GM12878 (cell line): ENCODE measurements around the gene KIF15. TPM values are rescaled to one million over a fixed set of nuclear protein-coding genes. Genes with fewer than 3 reads are reported as not detected.
A peak's percentile ranks its signal among the peaks of the same experiment; 100 is the strongest.

Experiments
- BMI1 ChIP-seq: fragments of 450-650 bp; IDR thresholded peaks from 2 replicates; pipeline ENCODE4 v1.6.1; 2016; ENCODE audit warnings: mild to moderate bottlenecking, moderate library complexity, borderline replicate concordance
- E2F8 ChIP-seq: fragments of 450-650 bp; IDR thresholded peaks from 2 replicates; pipeline ENCODE4 v1.6.1; 2018; ENCODE audit warnings: mild to moderate bottlenecking, low read depth, moderate library complexity; ENCODE audit not compliant: partially characterized antibody
- IRF5 ChIP-seq: fragments of 450-650 bp; IDR thresholded peaks from 2 replicates; pipeline ENCODE4 v1.6.1; 2017; ENCODE audit warnings: borderline replicate concordance
- LARP7 ChIP-seq: fragments of 450-650 bp; IDR thresholded peaks from 2 replicates; pipeline ENCODE4 v1.6.1; 2017; ENCODE audit warnings: mild to moderate bottlenecking
- MTA2 ChIP-seq: fragments of 450-650 bp; IDR thresholded peaks from 2 replicates; pipeline ENCODE4 v1.6.1; 2016; ENCODE audit warnings: low read depth, mild to moderate bottlenecking, moderate library complexity
- MYB ChIP-seq: fragments of 150-350 bp; IDR thresholded peaks from 2 replicates; pipeline ENCODE4 v1.6.1; 2014; ENCODE audit warnings: mild to moderate bottlenecking, low read depth, low read length, borderline replicate concordance
- NR2F1 ChIP-seq: fragments of 450-650 bp; conservative IDR thresholded peaks from 2 replicates; pipeline ENCODE4 v1.6.1; 2017; ENCODE audit warnings: mild to moderate bottlenecking
- PML ChIP-seq: IDR thresholded peaks from 2 replicates; pipeline ENCODE4 v1.6.1; 2012; ENCODE audit warnings: low read length, inconsistent platforms
- RAD21 ChIP-seq: IDR thresholded peaks from 2 replicates; pipeline ENCODE4 v1.6.1; 2011; ENCODE audit warnings: mild to moderate bottlenecking, low read depth, low read length, moderate library complexity; ENCODE audit not compliant: insufficient read depth
- RAD51 ChIP-seq: fragments of 450-650 bp; IDR thresholded peaks from 2 replicates; pipeline ENCODE4 v1.6.1; 2016; ENCODE audit warnings: moderate library complexity, mild to moderate bottlenecking, inconsistent platforms
- RB1 ChIP-seq: fragments of 450-650 bp; formaldehyde crosslinking; IDR thresholded peaks from 2 replicates; pipeline ENCODE4 v1.6.1; 2017; ENCODE audit warnings: mild to moderate bottlenecking, borderline replicate concordance
- RUNX3 ChIP-seq: IDR thresholded peaks from 2 replicates; pipeline ENCODE4 v1.6.1; 2012; ENCODE audit warnings: low read length, inconsistent platforms
- SMC3 ChIP-seq: IDR thresholded peaks from 2 replicates; pipeline ENCODE4 v1.6.1; 2011; ENCODE audit warnings: low read length, improper control_type of control experiment, borderline replicate concordance
- SPI1 ChIP-seq: IDR thresholded peaks from 2 replicates; pipeline ENCODE4 v1.6.1; 2011; ENCODE audit warnings: low read depth, mild to moderate bottlenecking, low read length, moderate library complexity, borderline replicate concordance; ENCODE audit not compliant: insufficient read depth
- STAT3 ChIP-seq: IDR thresholded peaks from 2 replicates; pipeline ENCODE4 v1.6.1; 2011; ENCODE audit warnings: low read depth, low read length, improper control_type of control experiment
- TAF1 ChIP-seq: IDR thresholded peaks from 2 replicates; pipeline ENCODE4 v1.6.1; 2011; ENCODE audit warnings: mild to moderate bottlenecking, low read depth, low read length, borderline replicate concordance
- ZBTB4 ChIP-seq: fragments of 450-650 bp; formaldehyde crosslinking; IDR thresholded peaks from 2 replicates; pipeline ENCODE4 v1.4.0; 2022; ENCODE audit warnings: mild to moderate bottlenecking, moderate library complexity
- ZBTB40 ChIP-seq: fragments of 450-650 bp; IDR thresholded peaks from 2 replicates; pipeline ENCODE4 v1.6.1; 2016; ENCODE audit warnings: mild to moderate bottlenecking, moderate library complexity, borderline replicate concordance
- polyA plus RNA-seq, 11 experiments: library from polyadenylated mRNA; depleted of rRNA in 4 of 11; unstranded in 6 of 11; stranded (reverse) in 5 of 11; fragments of >200 nt; fragmentation: Nextera tagmentation in 4 of 11; fragmentation: Illumina TruSeq in 1 of 11; extraction: Ambion mirVana in 4 of 11; extraction: Trizol in 1 of 11; gene quantifications; 1 replicate in 1 of 11; 2 replicates in 10 of 11; pipeline versions ENCODE4 v1.2.1 to v1.2.3, GENCODE V29; 2011 to 2016; ENCODE audit warnings: inconsistent platforms in 2 of 11, missing spikeins in 2 of 11, low read depth in 1 of 11
- total RNA-seq, 4 experiments: library from RNA; depleted of rRNA in 3 of 4; stranded (reverse); fragments of >200 nt in 3 of 4; fragmentation: Illumina TruSeq in 1 of 4; extraction: Trizol in 1 of 4; gene quantifications; 2 replicates each; pipeline versions ENCODE4 v1.2.1 to v1.2.3, GENCODE V29; 2013 to 2021

Gene KIF15
- total and polyA plus RNA-seq, 10 of the 15 experiments (the other 5 are each of a cell fraction or from before 2014, with no cell fraction given), result 12.3 to 51.8 (median 26.0) TPM

GRCh38 chr3:44729384-44729910 is 32.1 kb upstream of the KIF15 start, which contains the start of gene ZNF501 (continued):
- no peak for TF ChIP-seq E2F8
- 0 out of 2 replicates have a peak, but pooled peaks have one; percentile 53 for TF ChIP-seq PML
- TF ChIP-seq RUNX3, result peak; percentile 89
- TF ChIP-seq SMC3, result no peak
- TF ChIP-seq STAT3, result no peak
- peak; percentile 83 for TF ChIP-seq ZBTB40
- TF ChIP-seq RAD21, result no peak
- no peak for TF ChIP-seq IRF5
- no peak for TF ChIP-seq RAD51
- no peak for TF ChIP-seq ZBTB4 (CRISPR knock-in tag)
- no peak for TF ChIP-seq MYB
- no peak for TF ChIP-seq LARP7
- TF ChIP-seq MTA2, result no peak
- TF ChIP-seq BMI1, result no peak
- no peak for TF ChIP-seq NR2F1
- TF ChIP-seq TAF1, result peak; percentile 48; the same call in 1 of the 2 replicates
- TF ChIP-seq RB1, result no peak; the same call in 1 of the 2 replicates
- TF ChIP-seq SPI1, result no peak
